ENCODE data around the gene LRP1.

Gene LRP1

GRCh38 chr12:57127726-57128518, at the start of gene LRP1:
Gene LRP1 (plus strand): TSS chr12:57128483. CDS start chr12:57128965, 482 bp downstream.
- DNase-seq = peak; percentile 79

DNA sequence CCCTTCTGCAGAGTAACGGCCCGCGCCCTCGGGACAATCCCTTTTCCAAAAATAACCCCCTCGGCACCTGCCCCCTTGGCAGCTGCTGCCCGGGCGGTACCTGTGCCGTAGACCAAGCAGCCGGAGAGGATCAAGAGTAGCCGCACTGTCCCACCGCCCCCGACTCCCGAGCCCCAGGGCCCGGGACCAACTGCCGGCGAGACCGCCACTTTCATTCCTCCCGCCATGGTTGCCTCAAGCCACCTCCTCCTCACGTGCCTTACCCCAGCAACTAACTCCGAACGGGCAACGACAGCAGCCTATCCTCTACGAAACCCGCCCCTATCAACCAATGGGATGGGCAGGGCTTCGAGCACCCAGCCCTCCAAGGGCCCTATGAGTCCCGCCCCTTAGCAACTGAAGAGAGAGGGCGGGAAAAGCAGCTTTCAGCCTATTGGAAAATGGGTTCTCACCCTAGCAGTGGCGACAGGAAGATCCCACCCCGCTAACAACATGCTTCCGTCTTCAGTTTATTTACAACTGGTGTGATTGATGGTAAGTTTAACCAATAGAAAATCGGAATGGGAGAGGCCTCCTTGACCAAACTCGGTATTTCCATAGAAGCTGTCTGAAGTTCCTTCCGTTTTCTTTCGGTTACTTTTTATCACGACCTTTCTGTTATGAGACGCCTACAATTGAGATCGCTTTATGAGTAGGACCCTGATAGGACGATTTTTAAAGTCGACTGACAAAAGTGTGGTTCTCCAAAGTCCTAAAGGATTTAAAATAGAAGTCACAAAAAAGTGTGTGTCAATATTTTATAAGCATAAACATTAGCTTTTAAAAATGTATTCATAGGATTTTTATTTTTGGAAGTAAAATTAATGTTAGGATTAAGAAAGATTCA, 49.5 kb upstream of the LRP1 start, which contains the start of gene NEMP1:
Gene NEMP1 (minus strand): TSS at position 273 of the 886 bp plus-strand sequence. CDS start 46 bp downstream, at position 227.
- DNase-seq = peak; percentile 93

GRCh38 chr12:57079821-57080220, 48.5 kb upstream of the LRP1 start:
- DNase-seq = no peak

- no peak for DNase-seq
These were observed 47.4 kb upstream of the LRP1 start for GRCh38 chr12:57080855-57081254.

DNA sequence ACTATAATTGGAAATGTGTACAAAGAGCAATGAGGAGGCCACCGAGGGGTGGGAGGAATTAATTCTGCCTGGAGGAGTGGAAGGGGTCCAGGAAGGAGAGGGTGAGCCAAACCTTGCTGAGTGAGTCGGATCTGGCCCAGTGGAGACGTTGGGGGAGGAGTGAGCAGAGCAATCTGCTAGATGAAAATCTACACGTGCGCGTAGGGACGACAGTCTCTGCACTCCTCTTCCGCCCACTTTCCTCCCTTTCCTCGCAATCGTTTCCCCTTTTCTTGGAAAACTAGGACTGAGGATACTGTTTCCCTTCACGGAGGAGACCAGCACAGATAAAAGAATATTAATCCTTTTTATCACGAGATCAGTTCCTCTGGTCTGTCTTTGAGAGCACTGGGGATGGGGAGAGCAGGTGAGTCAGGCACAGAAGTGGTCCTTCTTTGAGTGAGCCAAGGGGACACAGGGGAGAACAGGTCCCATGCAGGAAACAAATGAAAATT, 42.2 kb upstream of the LRP1 start:
- peak; percentile 73 for DNase-seq

- DNase-seq = peak; percentile 73
These were observed 41.7 kb upstream of the LRP1 start for GRCh38 chr12:57086493-57087009.

GRCh38 chr12:57087010-57087690, 41.1 kb upstream of the LRP1 start:
- peak; percentile 97 for DNase-seq

DNA sequence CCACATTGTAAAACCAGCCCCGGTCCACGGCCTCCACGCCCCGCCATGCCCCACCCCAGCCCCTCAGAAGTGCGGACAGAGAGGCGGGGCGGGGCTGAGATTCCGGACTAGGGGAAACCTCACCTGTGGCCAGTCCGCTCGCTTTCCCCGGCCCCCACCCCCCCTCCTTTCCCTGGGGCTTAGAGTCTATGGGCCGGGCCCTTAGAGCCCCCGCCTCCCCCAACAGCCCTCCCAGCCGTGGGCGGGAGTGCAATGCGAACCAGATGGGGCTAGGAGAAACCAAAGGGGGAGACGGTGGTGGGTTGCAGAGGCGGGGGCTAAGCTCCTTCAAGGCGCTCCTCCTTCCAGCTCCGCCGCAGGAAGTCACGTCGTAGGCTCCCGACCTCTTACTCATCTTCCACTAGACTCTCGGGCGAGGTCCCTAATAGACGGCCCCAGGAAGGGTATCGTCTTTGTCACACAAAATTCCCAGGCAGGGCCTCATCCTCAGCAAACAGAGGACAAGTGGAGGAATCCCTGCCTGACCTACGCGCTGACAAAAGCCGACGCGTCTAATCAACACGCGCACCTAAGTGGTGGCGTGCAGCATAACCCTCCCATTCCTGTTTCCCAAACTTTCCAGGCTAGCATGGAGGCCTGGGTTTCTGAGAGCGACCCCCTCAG, 40.5 kb upstream of the LRP1 start:
- DNase-seq = peak; percentile 90

DNA sequence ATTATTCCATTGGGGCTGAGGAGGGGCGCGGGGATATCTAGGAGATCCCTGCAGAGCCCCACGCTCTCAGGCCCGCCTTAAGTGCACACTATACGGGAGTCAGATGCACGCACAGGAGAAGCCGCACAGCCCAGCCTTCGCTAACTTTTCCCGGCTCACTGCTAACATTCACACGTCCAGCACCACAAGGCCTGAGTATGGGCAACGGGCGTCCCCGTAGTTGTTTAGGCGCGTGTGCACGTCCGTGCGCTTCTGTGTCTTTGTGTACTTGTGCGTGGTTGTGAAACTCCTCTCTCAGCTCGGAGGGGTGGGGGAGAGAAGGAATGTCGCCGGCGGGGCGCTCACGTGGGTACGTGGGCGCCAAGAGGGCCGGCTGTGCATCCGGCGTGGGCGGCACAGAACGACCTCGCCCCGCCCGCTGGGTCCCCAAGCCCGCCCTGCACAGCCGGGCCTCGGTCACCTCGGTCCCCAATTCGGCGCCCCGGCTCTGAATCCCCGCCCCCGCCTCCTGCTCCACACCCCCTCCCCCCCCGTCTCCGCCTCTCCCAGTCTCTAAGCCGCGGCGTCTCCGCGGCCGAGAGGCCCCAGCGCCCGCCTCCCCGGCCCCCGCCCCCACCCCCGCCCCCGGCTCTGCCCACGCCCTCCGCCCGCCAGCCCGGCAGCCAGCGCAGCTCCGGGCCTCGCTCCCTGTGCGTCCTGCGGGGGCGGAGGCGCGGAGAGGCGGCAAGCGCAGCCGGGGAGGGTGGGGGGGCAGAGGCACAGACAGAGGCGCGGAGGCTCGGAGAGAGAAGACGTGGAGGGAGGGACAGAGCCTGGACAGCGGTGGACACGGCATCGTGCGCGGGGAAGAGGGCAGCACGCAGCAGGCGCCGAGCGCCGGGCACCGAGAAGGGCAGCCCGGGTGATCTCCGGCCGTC, 39.7 kb upstream of the LRP1 start, which contains the start of gene NAB2:
Gene NAB2 (plus strand): TSS at position 761 of the 917 bp plus-strand sequence. CDS start 158 bp downstream, outside the sequence.
- peak; percentile 92 for DNase-seq

DNA sequence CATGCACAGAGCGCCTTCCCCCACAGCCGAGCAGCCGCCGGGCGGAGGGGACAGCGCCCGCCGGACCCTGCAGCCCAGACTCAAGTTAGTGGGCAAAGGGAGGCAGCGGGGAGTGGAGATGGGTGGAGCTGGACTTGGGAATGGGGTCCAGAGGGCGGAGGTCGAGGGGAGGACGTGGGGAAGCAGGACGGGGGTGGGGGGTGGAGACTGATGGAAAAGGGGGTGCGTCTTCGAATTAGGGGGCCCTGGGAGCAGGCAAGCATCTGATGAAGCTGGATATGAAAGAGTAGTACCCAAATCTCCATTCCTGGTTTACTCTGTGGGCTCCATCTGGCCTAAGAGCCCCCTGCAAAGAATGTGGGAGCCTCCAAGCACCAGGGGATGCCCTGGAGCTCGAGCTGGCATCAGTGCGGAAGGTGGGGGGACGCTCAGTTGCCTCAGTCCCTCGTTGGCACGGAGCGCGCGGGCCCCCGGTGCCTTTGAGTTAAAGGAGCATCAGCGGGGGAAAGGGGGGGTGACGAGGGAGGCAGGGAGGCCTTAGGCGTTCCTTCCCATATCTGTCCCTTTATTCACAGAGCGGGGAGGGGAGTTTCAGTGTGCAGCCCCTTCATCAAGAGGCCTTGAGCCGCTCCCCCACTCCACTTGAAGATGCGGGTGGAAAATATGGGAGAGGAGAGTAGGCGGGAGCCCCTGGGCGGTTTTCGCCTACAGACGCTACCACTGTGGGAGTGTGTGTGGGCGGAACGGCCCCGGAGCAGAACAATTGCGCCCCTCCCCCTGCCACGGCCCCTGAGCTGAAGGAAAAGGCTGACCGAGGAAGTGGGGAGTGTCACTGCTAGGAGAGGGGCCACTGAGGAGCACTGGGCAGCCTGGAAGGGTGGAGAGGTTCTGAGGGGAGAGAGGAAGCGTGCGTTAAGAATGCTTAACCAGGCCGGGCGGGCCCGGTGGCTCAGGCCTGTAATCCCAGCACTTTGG, 38.7 kb upstream of the LRP1 start:
- peak; percentile 72 for DNase-seq

GRCh38 chr12:57090490-57090889, 37.8 kb upstream of the LRP1 start:
- no peak for DNase-seq

GRCh38 chr12:57090924-57091637, 37.2 kb upstream of the LRP1 start:
- no peak for DNase-seq

DNA sequence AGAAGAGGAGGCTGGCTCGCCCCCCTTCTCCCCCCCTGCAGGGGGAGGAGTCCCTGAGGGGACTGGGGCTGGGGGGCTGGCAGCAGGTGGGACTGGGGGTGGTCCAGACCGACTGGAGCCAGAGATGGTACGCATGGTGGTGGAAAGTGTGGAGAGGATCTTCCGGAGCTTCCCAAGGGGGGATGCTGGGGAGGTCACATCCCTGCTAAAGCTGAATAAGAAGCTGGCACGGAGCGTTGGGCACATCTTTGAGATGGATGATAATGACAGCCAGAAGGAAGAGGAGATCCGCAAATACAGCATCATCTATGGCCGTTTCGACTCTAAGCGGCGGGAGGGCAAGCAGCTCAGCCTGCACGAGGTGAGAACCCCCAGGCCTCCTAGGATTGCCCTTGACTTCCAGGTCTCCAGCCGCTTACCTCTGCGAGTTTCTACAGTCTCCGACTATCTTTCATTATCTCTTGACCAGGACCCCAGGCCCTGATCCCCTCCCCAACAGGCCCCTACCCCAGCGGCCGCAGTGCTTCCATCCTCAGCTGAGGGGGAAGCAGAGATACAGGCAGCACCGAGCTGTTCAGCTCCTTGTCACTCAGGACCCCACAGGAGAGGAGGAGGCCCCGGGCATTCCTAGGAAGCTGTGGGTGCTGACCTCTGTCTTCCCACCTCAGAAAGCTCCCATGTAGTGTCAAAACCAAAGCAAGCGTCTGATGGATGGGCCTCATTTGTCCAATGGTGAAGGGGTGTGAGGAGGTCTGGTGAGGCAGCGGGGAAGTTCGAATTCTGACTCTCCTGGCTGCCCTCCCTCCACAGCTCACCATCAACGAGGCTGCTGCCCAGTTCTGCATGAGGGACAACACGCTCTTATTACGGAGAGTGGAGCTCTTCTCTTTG, 36.4 kb upstream of the LRP1 start:
- DNase-seq = no peak

DNA sequence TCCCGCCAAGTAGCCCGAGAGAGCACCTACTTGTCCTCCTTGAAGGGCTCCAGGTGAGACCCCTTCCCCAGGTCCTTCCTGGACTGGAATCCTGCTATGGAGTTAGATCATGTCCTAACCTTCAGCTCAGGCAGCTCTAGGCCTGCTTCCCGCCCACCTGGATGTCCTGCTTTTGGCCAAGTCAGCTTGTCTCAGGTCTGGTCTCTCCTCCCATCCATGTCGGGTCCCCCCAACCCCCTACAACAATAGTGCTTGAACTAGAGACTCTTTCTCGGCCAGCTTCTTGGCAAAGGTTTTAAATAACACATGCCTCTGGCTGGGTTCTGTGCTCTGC, 35.8 kb upstream of the LRP1 start:
- DNase-seq = no peak

GRCh38 chr12:57092876-57093414, 35.3 kb upstream of the LRP1 start:
- no peak for DNase-seq

GRCh38 chr12:57093415-57094207, 34.7 kb upstream of the LRP1 start:
- peak; percentile 86 for DNase-seq

Measured in stimulated activated CD8-positive, alpha-beta memory T cell treated with anti-CD3 and anti-CD28 coated beads, Interleukin-4, amount 100 ng/mL, for 48 hours (primary cell).